IMR-90 (cell line): ENCODE results near the gene MAGI2. TPM values are rescaled to one million over a fixed set of nuclear protein-coding genes. Genes with fewer than 3 reads are reported as not detected.

Experiments used
- ATAC-seq: fragments of 200-7000 bp; cut with Tn5 transposase; 2 replicates; pipeline ENCODE4 v1.9.1; 2020; ENCODE audit warnings: low read depth, mild to moderate bottlenecking, moderate library complexity
- BruUV-seq: library from RNA; stranded (reverse); fragments of 400-500 nt; replicated peaks from 2 replicates; lab custom pipeline; 2021; lab: Mats Ljungman, UMichigan
- CTCF ChIA-PET: fragments of 300-600 bp; formaldehyde crosslinking; extraction: SDS; loops from one replicate; lab custom pipeline; 2021; ENCODE audit warnings: antibody characterized with exemption; lab: Yijun Ruan, JAX
- POLR2A ChIA-PET: fragments of 300-600 bp; sonication (Branson Sonifier 250); formaldehyde crosslinking; loops from one replicate; lab custom pipeline; 2022; ENCODE audit warnings: antibody characterized with exemption; ENCODE audit not compliant: unreplicated experiment; lab: Charles Lee
- DNase-seq: peaks from one replicate; pipeline ENCODE4 v3.0.0; 2013
- H2AFZ ChIP-seq: replicated peaks from 2 replicates; pipeline ENCODE3; 2013; ENCODE audit warnings: low read length, mild to moderate bottlenecking; ENCODE audit not compliant: poor library complexity
- H2AK5ac ChIP-seq: 2 replicates; pipeline ENCODE4 v1.6.1; 2013; ENCODE audit warnings: low read depth, low read length, inconsistent platforms
- H2AK9ac ChIP-seq: replicated peaks from 2 replicates; pipeline ENCODE3; 2013; ENCODE audit warnings: mild to moderate bottlenecking, low read depth, low read length, moderate library complexity; ENCODE audit not compliant: poor library complexity
- H2BK120ac ChIP-seq: 2 replicates; pipeline ENCODE4 v1.6.1; 2013; ENCODE audit warnings: low read depth, low read length, inconsistent platforms
- H2BK15ac ChIP-seq: 3 replicates; pipeline ENCODE4 v1.6.1; 2013; ENCODE audit warnings: low read depth, low read length, inconsistent platforms
- H2BK20ac ChIP-seq: 2 replicates; pipeline ENCODE4 v1.6.1; 2013; ENCODE audit warnings: low read depth, mild to moderate bottlenecking, inconsistent platforms, low read length, moderate library complexity
- H2BK5ac ChIP-seq: 2 replicates; pipeline ENCODE4 v1.6.1; 2013; ENCODE audit warnings: mild to moderate bottlenecking, low read depth, low read length, inconsistent platforms; ENCODE audit not compliant: poor library complexity, severe bottlenecking
- H3K14ac ChIP-seq: replicated peaks from 2 replicates; pipeline ENCODE4 v1.6.1; 2013; ENCODE audit warnings: low read depth, low read length, inconsistent platforms
- H3K18ac ChIP-seq: 2 replicates; pipeline ENCODE4 v1.6.1; 2013; ENCODE audit warnings: low read depth, low read length, control low read depth
- H3K23ac ChIP-seq: 2 replicates; pipeline ENCODE4 v1.6.1; 2013; ENCODE audit warnings: low read depth, low read length, inconsistent platforms
- H3K27ac ChIP-seq: 2 replicates; pipeline ENCODE4 v1.5.1; 2013; ENCODE audit warnings: mild to moderate bottlenecking, control low read depth, low read length; ENCODE audit not compliant: insufficient read depth
- H3K27me3 ChIP-seq: 2 replicates; pipeline ENCODE4 v1.6.1; 2013; ENCODE audit warnings: low read length; ENCODE audit not compliant: control insufficient read depth, insufficient read depth
- H3K36me3 ChIP-seq: 2 replicates; pipeline ENCODE4 v1.6.1; 2013; ENCODE audit warnings: low read length, mixed read lengths; ENCODE audit not compliant: control insufficient read depth, insufficient read depth
- H3K4ac ChIP-seq: 2 replicates; pipeline ENCODE4 v1.6.1; 2013; ENCODE audit warnings: low read depth, low read length, inconsistent platforms
- H3K4me1 ChIP-seq: 2 replicates; pipeline ENCODE4 v1.6.1; 2013; ENCODE audit warnings: low read length, mixed read lengths; ENCODE audit not compliant: control insufficient read depth, insufficient read depth
- H3K4me2 ChIP-seq: 2 replicates; pipeline ENCODE4 v1.6.1; 2013; ENCODE audit warnings: low read depth, mild to moderate bottlenecking, control low read depth, low read length, moderate library complexity
- H3K4me3 ChIP-seq: 2 replicates; pipeline ENCODE4 v1.5.1; 2013; ENCODE audit warnings: low read depth, mild to moderate bottlenecking, control low read depth, low read length, moderate library complexity; ENCODE audit not compliant: insufficient read depth
- H3K56ac ChIP-seq: 2 replicates; pipeline ENCODE4 v1.6.1; 2013; ENCODE audit warnings: low read length, inconsistent platforms; ENCODE audit not compliant: insufficient read depth; ENCODE audit errors: extremely low read depth
- H3K79me1 ChIP-seq, 2 experiments: 2 replicates each; pipeline ENCODE4 v1.6.1; 2013; ENCODE audit warnings: low read length in 2 of 2, inconsistent platforms in 1 of 2, low read depth in 1 of 2
- H3K9ac ChIP-seq: 2 replicates; pipeline ENCODE4 v1.6.1; 2013; ENCODE audit warnings: low read depth, low read length, control low read depth
- H3K9me1 ChIP-seq: 2 replicates; pipeline ENCODE4 v1.6.1; 2013; ENCODE audit warnings: low read length, inconsistent platforms; ENCODE audit not compliant: insufficient read depth
- H3K9me3 ChIP-seq: 2 replicates; pipeline ENCODE4 v1.6.1; 2013; ENCODE audit warnings: low read length; ENCODE audit not compliant: control insufficient read depth, insufficient read depth
- H4K20me1 ChIP-seq: 2 replicates; pipeline ENCODE4 v1.6.1; 2013; ENCODE audit warnings: low read length, inconsistent platforms; ENCODE audit not compliant: insufficient read depth
- H4K5ac ChIP-seq: 2 replicates; pipeline ENCODE4 v1.6.1; 2013; ENCODE audit warnings: mild to moderate bottlenecking, low read depth, low read length, control low read depth
- H4K8ac ChIP-seq, 2 experiments: 2 replicates each; pipeline ENCODE4 v1.6.1; 2013; ENCODE audit warnings: low read depth in 2 of 2, low read length in 2 of 2, control low read depth in 1 of 2, inconsistent platforms in 1 of 2
- H4K91ac ChIP-seq: 2 replicates; pipeline ENCODE4 v1.6.1; 2013; ENCODE audit warnings: low read depth, low read length, inconsistent platforms; ENCODE audit not compliant: insufficient read depth
- MAFK ChIP-seq: IDR thresholded peaks from 2 replicates; pipeline ENCODE4 v1.6.1; 2012; ENCODE audit warnings: low read depth, low read length, improper control_type of control experiment
- RCOR1 ChIP-seq: IDR thresholded peaks from 2 replicates; pipeline ENCODE4 v1.6.1; 2012; ENCODE audit warnings: mild to moderate bottlenecking, low read length, improper control_type of control experiment; ENCODE audit not compliant: insufficient replicate concordance
- RFX5 ChIP-seq: IDR thresholded peaks from 2 replicates; pipeline ENCODE4 v1.8.0; 2012; ENCODE audit warnings: low read depth, mild to moderate bottlenecking, low read length, moderate library complexity
- SMC3 ChIP-seq: fragments of 150-350 bp; IDR thresholded peaks from 2 replicates; pipeline ENCODE4 v1.6.1; 2016; ENCODE audit warnings: low read depth, mild to moderate bottlenecking, antibody characterized with exemption, low read length, moderate library complexity
- WGBS, 2 experiments: methylation state at CpG; one replicate each; pipeline versions ENCODE4 v1.1.5 to v1.1.7; 2013; ENCODE audit warnings: missing lambda C conversion rate in 2 of 2; ENCODE audit not compliant: insufficient read length in 1 of 2; ENCODE audit errors: extremely low coverage in 2 of 2; 5-methylcytosine and 5-hydroxymethylcytosine counted together
- dilution Hi-C: fragments of 300-500 bp; cut with HindIII; formaldehyde crosslinking; loops from one replicate; pipeline ENCODE4 v1.14.3; 2018; ENCODE audit warnings: low sequenced_read_pairs; ENCODE audit not compliant: unreplicated experiment
- in situ Hi-C: fragments of 300-500 bp; cut with MboI; formaldehyde crosslinking; loops from 3 replicates; pipeline ENCODE4 v1.14.3; 2019; ENCODE audit warnings: low sequenced_read_pairs, inconsistent platforms, mixed read lengths
- intact Hi-C: fragments of 100-400 bp; cut with micrococcal nuclease; formaldehyde crosslinking; loops from 2 replicates; pipeline ENCODE4 v1.10.0; 2022
- polyA plus RNA-seq, 3 experiments: library from polyadenylated mRNA; depleted of rRNA; stranded (reverse); fragments of >200 nt; gene quantifications; 2 replicates each; pipeline ENCODE4 v1.2.3, GENCODE V29; 2012; ENCODE audit warnings: low replicate concordance in 1 of 3
- total RNA-seq: library from RNA; depleted of rRNA; stranded (reverse); fragments of >200 nt; gene quantifications from 2 replicates; pipeline ENCODE4 v1.2.3, GENCODE V29; 2012

The MAGI2 gene
- total and polyA plus RNA-seq, 2 of the 4 experiments (the other 2 are of a cell fraction) = 2.5 to 17.9 TPM

GRCh38 chr7:78565784-78566183, 887.7 kb downstream of the MAGI2 start:
- Histone ChIP-seq H2BK15ac (no peak overlapping the region), H2AFZ (no peak overlapping the region), H3K56ac (no peak overlapping the region), H2AK9ac (no peak overlapping the region), H3K14ac (no peak overlapping the region), H3K9me3 (no peaks in the 10 kb centered on the region), H3K36me3 (no peaks in the 10 kb centered on the region), H3K9me1 (peaks cover 6% of the 10 kb centered on the region), H4K5ac (no peak overlapping the region), H3K27ac (no peak overlapping the region), H3K23ac (no peak overlapping the region), H2BK20ac (no peak overlapping the region), H3K4me1 (no peaks in the 10 kb centered on the region; the same call in 1 of the 2 replicates), H2AK5ac (no peak overlapping the region), H3K18ac (no peak overlapping the region), H3K27me3 (no peaks in the 10 kb centered on the region), H2BK120ac (no peak overlapping the region), H3K4ac (no peak overlapping the region), H3K4me3 (no peak overlapping the region), H3K79me1 (no peaks in the 10 kb centered on the region; a peak in 1 of 4 replicates), H3K4me2 (no peak overlapping the region), H4K20me1 (0 out of 2 replicates have a peak, but pooled peaks cover 5% of the 10 kb centered on the region), H4K8ac (no peak overlapping the region), H4K91ac (no peak overlapping the region), H2BK5ac (no peak overlapping the region), H3K9ac (no peak overlapping the region)
- BruUV-seq = no TSS peak
- in situ Hi-C loops = no loop called here
- 80% methylated on average over 1 of the region's 5 CpGs; no CpG with 5 or more reads in 1 of the 2 experiments for WGBS, 2 experiments
- POLR2A ChIA-PET = no interaction called here
- ATAC-seq (no peak), DNase-seq (no peak)
- TF ChIP-seq RFX5 = no peak
- no peak for TF ChIP-seq SMC3
- TF ChIP-seq MAFK = no peak
- no peak for TF ChIP-seq RCOR1
- intact Hi-C loops = no loop called here
- dilution Hi-C loops = no loop called here
- CTCF ChIA-PET = no interaction called here
